Endodermal cell (in vitro differentiated cells): ENCODE measurements around the gene FASN. TPM values are rescaled to one million over a fixed set of nuclear protein-coding genes. Genes with fewer than 3 reads are reported as not detected.

ENCODE experiments used
- DNase-seq: peaks from one replicate; pipeline ENCODE4 v3.0.0-alpha.2; 2017
- H3K27ac ChIP-seq: 2 replicates; pipeline ENCODE4 v1.5.1; 2013; ENCODE audit warnings: mild to moderate bottlenecking, low read depth, low read length, moderate library complexity
- H3K27me3 ChIP-seq: 2 replicates; pipeline ENCODE4 v1.6.1; 2013; ENCODE audit warnings: mild to moderate bottlenecking, low read length, moderate library complexity; ENCODE audit not compliant: insufficient read depth, control insufficient read depth, poor library complexity, severe bottlenecking
- H3K36me3 ChIP-seq: 2 replicates; pipeline ENCODE4 v1.7.0; 2013; ENCODE audit warnings: mild to moderate bottlenecking, low read length, moderate library complexity; ENCODE audit not compliant: control insufficient read depth, insufficient read depth
- H3K4me1 ChIP-seq: one replicate; pipeline ENCODE4 v1.7.0; 2013; ENCODE audit warnings: low read length; ENCODE audit not compliant: control insufficient read depth, insufficient read depth
- H3K4me3 ChIP-seq: 2 replicates; pipeline ENCODE4 v1.5.1; 2013; ENCODE audit warnings: mild to moderate bottlenecking, low read length, moderate library complexity
- H3K9ac ChIP-seq: 2 replicates; pipeline ENCODE4 v1.6.1; 2013; ENCODE audit warnings: mild to moderate bottlenecking, low read length, moderate library complexity; ENCODE audit not compliant: poor library complexity, severe bottlenecking; ENCODE audit errors: extremely low read depth
- H3K9me3 ChIP-seq: 2 replicates; pipeline ENCODE4 v1.6.1; 2013; ENCODE audit warnings: mild to moderate bottlenecking, low read length, moderate library complexity; ENCODE audit not compliant: control insufficient read depth
- H3K27ac Mint-ChIP-seq: 2 replicates; pipeline ENCODE4 v1.8.0; 2020; ENCODE audit warnings: mixed read lengths
- H3K27me3 Mint-ChIP-seq: 2 replicates; pipeline ENCODE4 v1.8.0; 2021; ENCODE audit warnings: mild to moderate bottlenecking, mixed read lengths; ENCODE audit not compliant: insufficient read depth
- H3K36me3 Mint-ChIP-seq: 2 replicates; pipeline ENCODE4 v1.8.0; 2020; ENCODE audit warnings: low read depth, mixed read lengths
- H3K4me1 Mint-ChIP-seq: 2 replicates; pipeline ENCODE4 v1.8.0; 2020; ENCODE audit warnings: mixed read lengths
- H3K4me3 Mint-ChIP-seq: 2 replicates; pipeline ENCODE4 v1.8.0; 2020; ENCODE audit warnings: mild to moderate bottlenecking, moderate library complexity, mixed read lengths
- H3K9me3 Mint-ChIP-seq: 2 replicates; pipeline ENCODE4 v1.8.0; 2020; ENCODE audit warnings: mild to moderate bottlenecking, mixed read lengths
- CTCF ChIP-seq: fragments of 200-600 bp; sonication (generic); conservative IDR thresholded peaks from 2 replicates; pipeline ENCODE4 v1.5.0; 2021; ENCODE audit warnings: antibody characterized with exemption, mild to moderate bottlenecking
- WGBS, 2 experiments: methylation state at CpG; one replicate each; pipeline versions ENCODE4 v1.1.5 to v1.1.7; 2013; ENCODE audit warnings: missing lambda C conversion rate in 2 of 2, mixed read lengths in 1 of 2; ENCODE audit not compliant: insufficient coverage in 1 of 2, insufficient read length in 1 of 2; 5-methylcytosine and 5-hydroxymethylcytosine counted together
- total RNA-seq, 2 donors: library from RNA; stranded (reverse); fragmentation: NEBNext Ultra II Directional in 1 of 2; extraction: Animal tissue kit (Norgen Biotek cat#: 25700) in 1 of 2; gene quantifications; 2 replicates in 1 of 2; 3 replicates in 1 of 2; pipeline ENCODE4 v1.2.1, GENCODE V29; 2021

FASN gene
- total RNA-seq, 2 donors from 2014 or later, result 371 to 498 TPM

GRCh38 chr17:82080048-82080788 lies 17.8 kb downstream of the FASN start:
- Mint-ChIP-seq H3K27me3 (no peaks in the 10 kb centered on the region), H3K4me1 (no peaks in the 10 kb centered on the region)

DNA sequence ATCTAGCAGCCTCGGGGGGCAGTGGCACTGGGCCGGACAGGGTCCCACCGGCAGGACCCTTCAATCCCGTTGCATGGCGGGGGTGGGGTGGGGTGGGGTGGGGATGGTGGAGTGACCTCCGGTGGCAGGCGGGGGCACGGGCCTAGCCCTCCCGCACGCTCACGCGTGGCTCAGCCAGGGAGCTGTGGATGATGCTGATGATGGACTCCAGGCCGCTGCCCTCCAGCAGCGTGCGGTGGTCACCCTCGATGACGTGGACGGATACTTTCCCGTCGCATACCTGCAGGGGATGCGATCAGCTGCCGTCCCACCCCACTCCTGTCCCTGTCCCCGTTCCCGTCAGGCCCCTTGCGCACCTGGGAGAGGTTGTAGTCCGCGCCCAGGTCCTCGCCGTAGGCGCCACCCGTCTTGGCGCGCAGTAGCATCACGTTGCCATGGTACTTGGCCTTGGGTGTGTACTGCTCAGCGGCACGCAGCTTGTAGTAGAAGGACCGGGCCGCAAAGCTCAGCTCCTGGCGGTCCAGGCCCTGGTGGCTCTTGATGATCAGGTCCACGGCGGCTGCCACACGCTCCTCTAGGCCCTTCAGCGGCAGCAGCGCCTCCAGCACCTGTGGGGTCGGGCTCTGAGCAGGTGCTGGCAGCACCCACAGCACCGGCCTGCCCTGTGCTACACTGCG lies 18.9 kb downstream of the FASN start:
- H3K27ac ChIP-seq, result no peak overlapping the region
- no peaks in the 10 kb centered on the region for H3K9me3 ChIP-seq
- H3K4me1 ChIP-seq, result no peaks in the 10 kb centered on the region
- H3K4me3 ChIP-seq, result no peak overlapping the region
- H3K27ac Mint-ChIP-seq, result no peak overlapping the region
- no peak for TF ChIP-seq CTCF
- H3K27me3 Mint-ChIP-seq, result no peaks in the 10 kb centered on the region
- no peak overlapping the region for H3K4me3 Mint-ChIP-seq
- no peak overlapping the region for H3K9ac ChIP-seq
- H3K4me1 Mint-ChIP-seq, result no peaks in the 10 kb centered on the region
- H3K9me3 Mint-ChIP-seq, result no peaks in the 10 kb centered on the region
- H3K27me3 ChIP-seq, result no peaks in the 10 kb centered on the region
- WGBS, 2 experiments, result 94 to 97% methylated on average over 35 to 46 of the region's 47 CpGs
- H3K36me3 ChIP-seq, result peaks cover 25% of the 10 kb centered on the region
- peaks cover 26% of the 10 kb centered on the region for H3K36me3 Mint-ChIP-seq
- no peak for DNase-seq

More at GRCh38 chr17:82080048-82080788, 17.8 kb downstream of the FASN start:
- H3K36me3 ChIP-seq, result peaks cover 32% of the 10 kb centered on the region
- WGBS, 2 experiments, result 95 to 99% methylated on average over 27 to 36 of the region's 36 CpGs
- H3K4me1 ChIP-seq, result no peaks in the 10 kb centered on the region
- no peaks in the 10 kb centered on the region for H3K9me3 ChIP-seq
- Mint-ChIP-seq H3K36me3 (peaks cover 30% of the 10 kb centered on the region), H3K4me3 (no peak overlapping the region), H3K27ac (no peak overlapping the region), H3K9me3 (no peaks in the 10 kb centered on the region)
- H3K27ac ChIP-seq, result peak overlapping the region; percentile 17
- no peak for TF ChIP-seq CTCF
- no peaks in the 10 kb centered on the region for H3K27me3 ChIP-seq
- DNase-seq, result no peak
- H3K9ac ChIP-seq, result no peak overlapping the region
- no peak overlapping the region for H3K4me3 ChIP-seq

- Mint-ChIP-seq H3K4me3 (no peak overlapping the region), H3K4me1 (no peaks in the 10 kb centered on the region), H3K9me3 (no peaks in the 10 kb centered on the region), H3K27me3 (peaks cover 2% of the 10 kb centered on the region), H3K36me3 (peaks cover 23% of the 10 kb centered on the region), H3K27ac (peak overlapping the region; percentile 75)
- Histone ChIP-seq H3K9ac (no peak overlapping the region), H3K36me3 (peaks cover 22% of the 10 kb centered on the region), H3K9me3 (no peaks in the 10 kb centered on the region), H3K27ac (no peak overlapping the region), H3K4me1 (no peaks in the 10 kb centered on the region), H3K4me3 (no peak overlapping the region), H3K27me3 (no peaks in the 10 kb centered on the region)
- DNase-seq, result no peak
- WGBS, 2 experiments, result 95% methylated on average over 11 to 18 of the region's 18 CpGs
- TF ChIP-seq CTCF, result no peak
Measured at GRCh38 chr17:82078433-82078832, 19.6 kb downstream of the FASN start.
